GM12801 (cell line): ENCODE results near the gene EGFL8.

Experiments used
- TF ChIP-seq, protein P1 (sequence below): IDR thresholded peaks from one replicate; pipeline ENCODE4 v1.5.1; 2011; ENCODE audit warnings: control low read depth; ENCODE audit not compliant: insufficient read length; ENCODE audit errors: extremely low read depth

Gene EGFL8

DNA sequence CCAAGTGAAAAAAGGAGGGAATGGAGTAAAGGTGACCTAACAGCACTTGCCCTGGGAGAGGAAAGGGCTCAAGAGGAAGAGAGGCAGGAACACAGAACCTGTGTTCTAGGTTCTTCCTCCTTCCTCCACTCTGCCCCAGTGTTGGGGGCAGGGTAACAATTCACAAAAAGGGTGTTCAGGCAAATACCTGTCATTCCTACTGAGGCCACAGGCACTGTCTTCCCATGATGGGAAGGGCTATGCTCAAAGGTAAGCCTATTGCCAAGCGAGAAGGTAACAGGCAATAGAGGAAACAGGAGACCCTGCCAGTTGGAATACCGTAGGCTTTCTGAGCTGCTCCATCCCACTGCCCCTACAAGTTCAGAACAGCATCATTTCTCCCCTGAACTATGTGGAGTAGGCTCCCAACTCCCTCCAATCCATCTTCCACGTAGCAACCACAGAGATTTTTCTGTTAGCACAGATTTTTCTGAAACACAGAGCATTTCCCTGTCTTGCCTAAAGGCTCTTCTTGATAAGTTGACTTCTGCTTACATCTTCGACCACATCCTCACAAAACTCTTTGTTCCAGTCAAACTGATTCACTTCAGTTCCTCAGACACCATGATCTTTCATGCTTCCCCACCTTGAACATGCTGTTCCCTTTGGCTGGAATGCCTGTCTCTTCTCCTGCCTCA is 8.8 kb downstream of the EGFL8 start:
- TF ChIP-seq, protein P1, sequence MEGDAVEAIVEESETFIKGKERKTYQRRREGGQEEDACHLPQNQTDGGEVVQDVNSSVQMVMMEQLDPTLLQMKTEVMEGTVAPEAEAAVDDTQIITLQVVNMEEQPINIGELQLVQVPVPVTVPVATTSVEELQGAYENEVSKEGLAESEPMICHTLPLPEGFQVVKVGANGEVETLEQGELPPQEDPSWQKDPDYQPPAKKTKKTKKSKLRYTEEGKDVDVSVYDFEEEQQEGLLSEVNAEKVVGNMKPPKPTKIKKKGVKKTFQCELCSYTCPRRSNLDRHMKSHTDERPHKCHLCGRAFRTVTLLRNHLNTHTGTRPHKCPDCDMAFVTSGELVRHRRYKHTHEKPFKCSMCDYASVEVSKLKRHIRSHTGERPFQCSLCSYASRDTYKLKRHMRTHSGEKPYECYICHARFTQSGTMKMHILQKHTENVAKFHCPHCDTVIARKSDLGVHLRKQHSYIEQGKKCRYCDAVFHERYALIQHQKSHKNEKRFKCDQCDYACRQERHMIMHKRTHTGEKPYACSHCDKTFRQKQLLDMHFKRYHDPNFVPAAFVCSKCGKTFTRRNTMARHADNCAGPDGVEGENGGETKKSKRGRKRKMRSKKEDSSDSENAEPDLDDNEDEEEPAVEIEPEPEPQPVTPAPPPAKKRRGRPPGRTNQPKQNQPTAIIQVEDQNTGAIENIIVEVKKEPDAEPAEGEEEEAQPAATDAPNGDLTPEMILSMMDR = no peak

DNA sequence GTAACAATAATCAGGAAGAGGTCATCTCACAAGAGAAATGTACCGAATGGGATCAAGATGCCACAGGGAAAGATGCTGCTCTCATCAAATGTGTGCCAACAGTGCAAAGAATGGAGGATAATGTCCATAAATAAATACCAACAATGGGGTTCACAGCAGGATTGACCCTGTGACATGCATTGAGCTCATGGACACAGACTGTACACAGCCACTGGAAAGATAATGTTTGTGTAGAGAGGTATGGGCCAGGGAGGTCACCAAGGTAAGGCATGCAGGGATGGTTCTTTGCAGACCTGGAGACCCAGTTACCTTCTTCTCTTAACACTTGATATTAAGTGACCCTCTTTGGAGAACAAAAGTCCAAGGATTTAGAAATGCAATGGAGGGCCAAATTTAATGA is 10.0 kb downstream of the EGFL8 start:
- TF ChIP-seq, protein P1 = no peak

- TF ChIP-seq, protein P1 = no peak
Observed at GRCh38 chr6:32175322-32175710, 10.9 kb downstream of the EGFL8 start.

GRCh38 chr6:32175711-32176475 is 11.5 kb downstream of the EGFL8 start, which contains the start of gene AGPAT1:
Gene AGPAT1, minus strand, starts transcription at chr6:32176084. Its CDS starts 4,588 bp downstream, at chr6:32171496.
- TF ChIP-seq, protein P1 = no peak

- TF ChIP-seq, protein P1 = no peak
Observed at GRCh38 chr6:32176476-32177182, 12.2 kb downstream of the EGFL8 start.

DNA sequence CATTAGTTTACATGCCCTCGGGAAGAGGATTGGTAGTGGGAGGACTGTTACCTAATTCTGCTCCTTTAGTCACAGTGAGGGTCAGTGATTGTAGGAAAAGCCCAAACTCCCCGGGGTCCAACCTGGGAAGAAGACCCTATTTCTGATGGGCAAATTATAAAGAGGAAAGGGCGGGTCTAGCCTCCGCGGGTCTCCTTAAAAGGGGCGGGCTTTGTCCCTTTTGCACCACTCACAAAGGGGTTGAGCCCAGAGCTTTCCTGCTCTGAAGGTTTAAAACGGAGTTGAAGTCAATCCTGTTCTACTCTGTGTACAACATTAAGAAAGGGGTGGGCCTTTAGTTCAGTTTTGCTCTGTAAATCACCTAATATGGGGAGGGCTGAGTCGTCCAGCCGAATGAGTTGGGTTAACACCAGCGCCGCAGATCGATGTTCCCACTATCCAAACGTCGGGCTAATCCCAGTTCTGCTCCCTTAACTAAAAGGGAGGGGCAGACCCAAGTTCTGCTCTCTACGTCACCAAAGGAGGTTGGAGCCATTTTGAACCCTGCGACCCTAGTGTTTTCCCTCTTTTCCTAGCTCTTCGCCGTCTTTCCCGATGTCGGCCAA is 12.9 kb downstream of the EGFL8 start:
- TF ChIP-seq, protein P1 = no peak
